ENCODE measurements around the gene CLHC1.

DNA sequence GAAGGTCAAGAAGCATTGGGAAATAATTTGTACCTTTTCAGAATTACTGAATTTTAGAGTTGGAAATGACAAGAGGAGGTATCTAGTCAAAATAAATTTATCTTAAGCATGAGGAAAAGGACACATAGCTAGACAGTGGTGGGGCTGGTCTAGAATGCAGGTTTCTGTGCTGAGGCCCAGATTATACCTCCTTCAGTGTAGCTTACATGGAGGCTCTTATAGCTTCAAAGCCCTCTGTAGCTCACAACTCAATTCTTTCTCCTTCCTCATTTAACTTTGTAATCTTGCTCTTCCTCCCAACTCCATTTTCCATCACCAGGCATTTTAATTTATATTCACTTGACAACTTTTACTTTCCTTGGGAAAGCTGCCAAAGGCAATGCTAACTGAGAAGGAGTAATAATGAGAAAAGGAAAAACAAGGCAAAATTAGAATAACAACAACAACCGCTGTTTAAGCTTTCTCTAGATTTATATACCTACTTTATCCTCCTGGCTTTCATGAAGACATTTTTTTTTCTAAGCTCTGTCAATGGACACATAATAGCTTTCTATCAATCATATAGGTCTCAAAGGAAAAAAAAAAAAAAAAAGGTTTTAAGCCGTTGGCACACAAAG, 58.5 kb downstream of the CLHC1 start:
- TF ChIP-seq POLR2A (IDR thresholded peaks at IDR 0.05; ENCODE audit: low read depth, low read length) (no peak), TAF1 (IDR thresholded peaks at IDR 0.05; ENCODE audit: low read depth, low read length) (no peak), POLR2AphosphoS5 (IDR thresholded peaks at IDR 0.05; ENCODE audit: low read depth, low read length) (no peak), SPI1 (IDR thresholded peaks at IDR 0.05; ENCODE audit: low read depth, low read length) (no peak)

All from GM12891 (cell line).